ENCODE measurements around the gene FAM90A1. TPM values are rescaled to one million over a fixed set of nuclear protein-coding genes. Genes with fewer than 3 reads are reported as not detected.
"Not testable (repeated sequence)": the region's sequence is repeated elsewhere in the genome, so short reads cannot be mapped to it uniquely, and the experiment has no call there.

The FAM90A1 gene
- polyA plus RNA-seq, 10 donors: 0.29 to 1.4 (median 0.75) TPM

- DNase-seq: not testable (repeated sequence)
Observed at GRCh38 chr12:8172911-8173310, 54.5 kb downstream of the FAM90A1 start.

Other genes starting within 250 kb of the FAM90A1 start
- 10 to 100 TPM; 18.5 to 23.7 (median 19.7) TPM for gene FOXJ2, start 194.9 kb downstream of the FAM90A1 start, polyA plus RNA-seq (ENCODE audit: insufficient read length in 10 of 10)
- gene C3AR1, start 161.3 kb downstream of the FAM90A1 start, polyA plus RNA-seq (ENCODE audit: insufficient read length in 10 of 10): 1 to 10 TPM; 3.6 to 6.6 (median 5.5) TPM
- 10 to 100 TPM; 16.6 to 28.7 (median 23.7) TPM for gene NECAP1, start 145.3 kb downstream of the FAM90A1 start, polyA plus RNA-seq (ENCODE audit: insufficient read length in 10 of 10)
- 1 to 10 TPM in 6 of 10 donors, under 1 TPM in 4; 0.54 to 4.2 (median 1.4) TPM for gene CLEC4A, start 104.0 kb downstream of the FAM90A1 start, polyA plus RNA-seq (ENCODE audit: insufficient read length in 10 of 10)
- under 1 TPM in 1 of 10 donors, not detected in 9; 0.20 TPM for gene ZNF705A, start 70.6 kb downstream of the FAM90A1 start, polyA plus RNA-seq (ENCODE audit: insufficient read length in 10 of 10)
- not detected for gene CLEC6A, start 228.3 kb upstream of the FAM90A1 start, polyA plus RNA-seq (ENCODE audit: insufficient read length in 10 of 10)